ENCODE data around the gene MRI1.

The MRI1 gene

DNA sequence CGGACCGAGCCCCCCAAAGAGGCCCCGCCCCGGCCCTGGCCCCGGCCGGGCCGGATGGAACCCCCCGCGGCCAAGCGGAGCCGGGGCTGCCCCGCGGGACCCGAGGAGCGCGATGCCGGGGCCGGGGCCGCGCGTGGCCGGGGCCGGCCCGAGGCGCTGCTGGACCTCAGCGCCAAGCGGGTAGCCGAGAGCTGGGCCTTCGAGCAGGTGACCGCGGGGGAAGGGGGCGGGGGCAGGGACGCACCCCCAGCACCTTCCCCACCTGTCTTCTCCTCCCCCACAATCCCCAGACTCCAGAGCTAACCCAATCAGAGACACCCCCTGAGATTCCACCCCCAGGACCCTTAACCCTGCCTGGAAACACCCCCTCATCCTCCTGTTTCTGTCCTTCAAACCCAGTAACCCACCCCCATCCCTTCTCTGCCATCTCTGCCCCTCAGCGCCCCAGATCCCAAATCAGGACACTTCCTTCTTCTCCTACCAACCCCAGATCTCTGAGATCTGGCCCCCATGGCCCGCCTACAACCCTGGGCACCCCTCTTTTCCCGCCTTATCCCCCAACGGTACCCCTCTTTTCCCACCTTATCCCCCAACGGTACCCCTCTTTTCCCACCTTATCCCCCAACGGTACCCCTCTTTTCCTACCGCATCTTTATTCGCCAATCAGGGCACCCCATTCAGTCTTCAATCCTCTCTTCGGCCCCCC is 31.4 kb downstream of the MRI1 start:
- no peak for DNase-seq

DNA sequence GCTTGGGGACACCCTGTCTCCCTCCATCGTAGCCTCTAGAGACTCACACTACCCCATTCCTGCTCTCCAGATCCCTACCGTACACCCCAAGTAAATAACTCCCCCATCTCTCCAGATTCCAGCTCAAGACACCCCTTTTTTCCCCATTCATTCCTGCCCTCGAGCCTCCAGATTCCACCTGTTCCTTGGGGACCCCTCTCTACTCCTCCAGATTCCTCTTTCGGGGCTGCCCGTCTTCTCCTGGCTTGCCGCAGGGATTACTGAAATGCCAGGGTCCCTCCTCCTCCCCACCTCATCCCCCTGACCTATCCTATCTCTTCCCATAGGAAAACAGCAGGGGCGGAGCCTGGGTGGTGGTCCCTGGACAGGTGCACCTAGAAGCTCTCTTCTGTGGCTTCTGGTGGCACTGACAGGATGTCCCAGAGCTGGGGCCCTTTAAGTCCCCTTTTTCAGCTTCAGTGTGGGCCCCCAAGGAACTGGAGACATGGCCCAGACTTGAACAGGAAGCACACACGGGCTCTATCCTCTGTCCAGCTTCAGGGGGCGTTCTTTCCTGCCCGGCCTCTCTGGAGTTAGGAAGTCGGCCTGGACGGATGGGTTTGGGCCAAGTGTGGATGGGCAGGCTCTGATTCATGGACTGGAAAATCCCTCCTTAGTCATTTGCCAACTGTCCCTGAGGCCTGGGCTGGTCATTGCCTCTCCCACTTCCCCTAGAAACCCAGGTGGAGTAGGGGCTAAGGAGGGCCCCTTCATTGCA is 32.2 kb downstream of the MRI1 start:
- no peak for DNase-seq

DNA sequence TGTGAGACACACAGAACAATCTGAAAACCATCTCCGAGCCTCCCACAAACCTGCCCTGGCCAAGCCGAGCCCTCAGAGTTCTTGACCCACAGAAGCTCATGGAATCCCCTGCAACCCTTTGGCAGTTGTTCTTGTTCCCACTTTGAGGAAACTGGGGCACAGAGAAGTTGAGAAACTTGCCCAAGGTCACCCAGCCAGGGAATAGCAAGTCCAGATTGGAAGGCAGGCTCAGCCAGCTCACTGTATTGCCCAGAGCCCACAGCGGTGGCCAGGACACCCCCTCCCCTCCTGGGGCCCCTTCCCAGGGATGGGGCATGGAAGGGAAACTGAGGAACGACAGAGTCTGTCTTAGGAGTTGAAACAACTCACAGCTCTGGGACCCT is 32.7 kb downstream of the MRI1 start:
- no peak for DNase-seq

DNA sequence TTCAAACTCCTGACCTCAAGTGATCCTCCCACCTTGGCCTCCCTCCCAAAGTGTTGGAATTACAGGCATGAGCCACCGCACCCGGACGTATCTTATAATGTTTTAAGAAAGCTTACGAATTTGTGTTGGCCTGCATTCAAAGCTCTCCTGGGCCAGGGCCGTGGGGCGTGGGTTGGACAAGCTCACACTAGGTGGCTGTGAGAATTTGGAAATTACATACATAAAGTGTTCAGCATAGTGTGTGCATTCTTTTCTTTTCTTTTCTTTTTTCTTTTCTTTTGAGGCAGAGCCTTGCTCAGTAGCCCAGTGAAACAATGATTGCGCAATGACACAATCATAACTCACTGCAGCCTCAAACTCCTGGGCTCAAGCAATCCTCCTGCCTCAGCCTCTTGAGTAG is 33.5 kb downstream of the MRI1 start:
- DNase-seq = no peak

DNA sequence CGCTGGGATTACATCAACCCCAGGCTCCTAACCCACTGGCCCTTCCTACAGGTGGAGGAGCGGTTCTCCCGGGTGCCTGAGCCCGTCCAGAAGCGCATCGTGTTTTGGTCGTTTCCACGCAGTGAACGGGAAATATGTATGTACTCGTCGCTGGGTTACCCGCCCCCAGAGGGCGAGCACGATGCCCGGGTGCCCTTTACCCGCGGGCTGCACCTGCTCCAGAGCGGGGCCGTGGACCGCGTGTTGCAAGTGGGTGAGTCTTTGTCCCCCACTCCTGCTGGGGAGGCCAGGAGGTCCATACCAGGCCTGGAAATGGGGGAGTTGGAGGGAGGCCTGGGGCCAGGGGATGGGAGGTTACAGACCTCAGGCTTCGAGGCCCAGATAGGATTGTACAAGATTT is 35.3 kb downstream of the MRI1 start:
- no peak for DNase-seq

DNA sequence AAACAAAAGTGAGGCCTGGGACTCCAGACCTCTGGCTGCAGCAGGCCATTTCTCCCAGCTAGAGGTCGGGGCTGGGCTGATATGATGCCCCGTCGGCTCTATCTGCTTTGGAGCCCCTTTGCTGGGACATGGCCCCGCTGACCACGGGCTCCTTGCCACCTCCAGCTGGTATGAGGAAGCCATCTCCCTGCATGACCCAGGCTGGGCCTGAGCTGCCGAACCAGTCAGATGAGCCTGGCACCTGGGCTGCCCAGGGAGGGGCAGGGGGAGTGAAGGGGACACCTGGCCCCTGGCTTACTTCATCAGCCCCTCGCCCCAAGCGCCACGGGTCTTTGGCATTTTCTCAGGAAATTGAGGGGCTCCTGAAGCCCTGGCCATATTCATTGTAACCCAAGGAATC is 38.7 kb downstream of the MRI1 start:
- no peak for DNase-seq

DNA sequence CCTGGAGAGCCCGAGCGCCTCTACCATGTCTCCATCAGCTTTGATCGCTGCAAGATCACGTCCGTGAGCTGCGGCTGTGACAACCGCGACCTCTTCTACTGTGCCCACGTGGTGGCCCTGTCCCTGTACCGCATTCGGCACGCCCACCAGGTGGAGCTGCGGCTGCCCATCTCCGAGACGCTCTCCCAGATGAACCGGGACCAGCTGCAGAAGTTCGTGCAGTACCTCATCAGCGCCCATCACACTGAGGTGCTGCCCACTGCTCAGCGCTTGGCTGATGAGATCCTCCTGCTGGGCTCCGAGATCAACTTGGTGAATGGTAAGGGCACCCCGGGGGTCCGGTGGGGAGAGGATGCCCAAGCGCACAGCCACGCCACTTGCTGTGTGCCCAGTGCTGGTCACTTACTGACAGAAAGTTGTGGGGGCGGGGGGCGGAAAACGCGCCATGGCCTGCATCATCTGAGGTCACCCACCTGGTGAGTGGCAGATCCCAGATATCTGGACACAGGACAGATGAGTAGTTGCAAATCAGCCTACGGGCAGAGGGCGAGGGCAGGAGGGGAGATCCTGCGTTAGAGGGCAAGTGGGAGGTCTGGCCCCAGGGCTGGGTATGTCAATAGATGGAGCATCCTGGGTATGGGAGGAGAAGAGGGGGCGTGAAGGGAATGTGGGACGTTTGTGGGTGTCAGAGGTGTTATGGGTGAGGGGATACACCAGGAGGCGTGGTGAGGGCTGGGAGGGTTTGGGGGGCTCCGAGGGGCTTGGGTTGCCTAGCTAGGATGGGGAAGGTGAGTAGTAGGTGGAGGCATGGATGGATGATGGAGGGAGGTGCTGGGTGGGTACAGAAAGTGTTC is 40.7 kb downstream of the MRI1 start:
- DNase-seq = no peak

DNA sequence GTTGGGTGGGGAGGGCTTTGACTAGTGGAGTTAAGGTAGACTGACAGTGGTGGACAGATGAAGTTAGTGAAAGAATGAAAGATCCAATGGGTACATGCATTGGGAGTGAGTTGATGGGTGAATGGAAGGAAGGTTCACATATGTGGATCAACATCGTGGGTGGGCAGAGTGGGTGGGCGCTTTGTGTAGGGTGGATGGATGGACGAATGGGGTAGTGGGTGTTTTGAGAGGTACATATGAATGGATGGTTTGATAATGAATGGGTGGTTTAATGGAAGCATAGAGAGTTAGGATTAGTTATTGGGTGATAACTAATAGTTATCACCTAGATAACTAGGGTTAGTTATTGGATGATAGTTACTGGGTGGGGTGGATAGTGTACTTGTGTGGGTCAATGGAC is 42.4 kb downstream of the MRI1 start:
- no peak for DNase-seq

DNA sequence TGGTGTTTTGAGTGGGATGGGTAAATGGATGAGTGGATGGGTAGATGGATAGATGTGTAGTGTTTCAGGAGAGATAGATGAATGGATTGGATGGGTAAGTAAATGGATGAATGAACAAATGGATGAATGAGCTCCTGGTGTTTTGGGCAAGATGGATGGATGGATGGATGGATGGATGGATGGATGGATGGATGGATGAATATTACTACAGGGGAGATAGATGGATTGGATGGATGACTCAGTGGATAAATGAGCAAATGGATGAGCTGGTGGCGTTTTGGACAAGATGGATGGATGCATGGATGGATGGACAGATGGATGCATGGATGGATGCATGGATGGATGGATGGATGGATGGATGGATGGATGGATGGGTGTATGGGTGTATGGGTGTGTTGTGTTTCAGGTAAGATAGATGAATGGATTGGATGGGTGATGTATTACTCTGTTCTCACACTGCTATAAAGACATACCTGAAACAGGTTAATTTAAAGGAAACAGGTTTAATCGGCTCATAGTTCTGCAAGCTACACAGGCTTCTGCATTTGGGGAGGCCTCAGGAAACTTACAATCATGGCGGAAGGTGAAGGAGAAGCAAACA is 43.2 kb downstream of the MRI1 start:
- DNase-seq = no peak

DNA sequence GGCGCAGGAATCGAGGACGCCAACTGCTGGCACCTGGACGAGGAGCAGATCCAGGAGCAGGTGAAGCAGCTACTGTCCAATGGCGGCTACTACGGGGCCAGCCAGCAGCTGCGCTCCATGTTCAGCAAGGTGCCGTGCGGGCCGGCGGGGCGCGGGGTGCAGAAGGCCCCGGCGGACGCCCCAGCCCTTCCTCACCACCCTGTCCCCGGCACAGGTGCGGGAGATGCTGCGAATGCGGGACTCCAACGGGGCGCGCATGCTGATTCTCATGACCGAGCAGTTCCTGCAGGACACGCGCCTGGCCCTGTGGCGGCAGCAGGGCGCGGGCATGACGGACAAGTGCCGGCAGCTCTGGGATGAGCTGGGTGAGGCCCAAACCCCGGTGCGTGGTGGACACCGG is 44.5 kb downstream of the MRI1 start:
- no peak for DNase-seq

DNA sequence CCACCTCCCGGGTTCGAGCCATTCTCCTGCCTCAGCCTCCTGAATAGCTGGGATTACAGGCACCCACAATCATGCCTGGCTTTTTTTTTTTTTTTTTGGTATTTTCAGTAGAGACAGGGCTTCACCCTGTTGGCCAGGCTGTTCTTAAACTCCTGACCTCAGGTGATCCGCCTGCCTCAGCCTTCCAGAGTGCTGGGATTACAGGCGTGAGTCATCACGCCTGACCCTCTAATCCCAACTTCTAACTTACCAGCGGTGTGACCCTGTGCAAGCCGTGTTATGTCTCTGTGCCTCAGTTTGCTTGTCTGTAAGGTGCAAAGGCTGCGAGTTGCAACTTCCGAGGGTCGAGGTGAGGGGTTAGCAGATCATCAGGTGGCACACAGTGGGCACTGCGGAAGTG is 48.2 kb downstream of the MRI1 start:
- no peak for DNase-seq

DNA sequence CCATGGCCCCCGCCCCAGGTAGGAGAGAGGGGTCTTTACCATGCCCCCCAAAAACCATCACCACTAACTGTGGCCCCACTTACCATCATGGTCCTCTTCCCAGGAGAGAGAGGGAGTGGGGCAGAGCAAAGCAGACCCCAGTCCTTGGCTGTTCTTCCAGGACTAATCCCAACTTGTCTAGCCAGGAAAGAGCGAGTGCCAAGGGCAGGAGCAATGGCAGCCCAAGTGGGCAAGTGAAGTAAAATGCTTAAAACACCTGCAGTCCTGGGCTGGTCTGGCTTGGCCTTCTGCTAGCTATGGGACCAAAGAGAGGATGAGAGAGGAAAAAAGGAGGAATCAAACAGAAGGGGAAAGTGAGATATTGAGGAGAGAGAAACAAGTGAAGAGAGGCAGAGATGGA is 48.8 kb downstream of the MRI1 start:
- DNase-seq = no peak

DNA sequence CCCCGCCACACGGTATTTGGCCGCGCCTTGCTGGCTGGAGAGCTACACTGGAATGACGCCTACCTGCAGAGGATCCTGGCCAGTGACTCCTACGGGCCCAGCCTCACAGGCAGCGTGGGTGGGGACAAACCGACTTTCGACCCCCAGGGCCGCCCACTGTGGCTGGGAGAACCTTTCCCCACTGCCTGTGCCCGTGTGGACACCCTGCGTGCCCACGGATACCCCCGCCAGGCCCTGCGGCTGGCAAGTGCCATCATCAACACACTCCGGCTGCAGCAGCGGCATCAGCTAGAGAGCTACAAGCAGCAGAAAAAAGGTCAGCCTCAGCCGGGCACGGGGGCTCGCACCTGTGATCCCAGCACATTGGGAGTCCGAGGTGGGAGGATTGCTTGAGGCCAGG is 50.2 kb downstream of the MRI1 start:
- DNase-seq = no peak

DNA sequence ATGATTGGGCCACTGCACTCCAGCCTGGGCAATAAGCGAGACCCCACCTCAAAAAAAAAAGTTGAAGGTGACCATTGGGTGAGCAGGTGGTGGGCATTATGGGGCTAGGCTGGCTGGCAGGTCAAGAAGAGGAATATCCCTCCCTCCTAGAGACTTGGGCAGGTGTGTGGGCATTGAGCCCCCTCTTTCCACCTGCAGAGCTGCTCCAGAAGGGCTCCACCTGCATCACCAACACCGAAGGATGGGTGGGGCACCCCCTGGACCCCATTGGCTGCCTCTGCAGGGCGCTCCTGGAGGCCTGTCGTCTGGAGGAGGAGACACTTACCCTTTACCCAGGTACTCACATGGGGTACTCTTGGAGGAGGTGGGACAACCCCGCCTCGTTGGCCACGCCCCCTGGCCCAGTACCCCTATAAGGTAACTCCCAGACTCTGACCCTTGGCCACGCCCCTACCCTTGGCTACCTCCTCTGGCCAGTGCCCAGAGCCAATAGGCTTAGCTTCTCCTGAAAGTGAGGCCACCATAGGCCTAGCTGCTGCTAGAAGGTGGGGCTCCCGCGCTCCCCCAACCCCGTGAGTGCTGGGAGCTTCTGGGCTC is 52.8 kb downstream of the MRI1 start:
- DNase-seq = no peak

DNA sequence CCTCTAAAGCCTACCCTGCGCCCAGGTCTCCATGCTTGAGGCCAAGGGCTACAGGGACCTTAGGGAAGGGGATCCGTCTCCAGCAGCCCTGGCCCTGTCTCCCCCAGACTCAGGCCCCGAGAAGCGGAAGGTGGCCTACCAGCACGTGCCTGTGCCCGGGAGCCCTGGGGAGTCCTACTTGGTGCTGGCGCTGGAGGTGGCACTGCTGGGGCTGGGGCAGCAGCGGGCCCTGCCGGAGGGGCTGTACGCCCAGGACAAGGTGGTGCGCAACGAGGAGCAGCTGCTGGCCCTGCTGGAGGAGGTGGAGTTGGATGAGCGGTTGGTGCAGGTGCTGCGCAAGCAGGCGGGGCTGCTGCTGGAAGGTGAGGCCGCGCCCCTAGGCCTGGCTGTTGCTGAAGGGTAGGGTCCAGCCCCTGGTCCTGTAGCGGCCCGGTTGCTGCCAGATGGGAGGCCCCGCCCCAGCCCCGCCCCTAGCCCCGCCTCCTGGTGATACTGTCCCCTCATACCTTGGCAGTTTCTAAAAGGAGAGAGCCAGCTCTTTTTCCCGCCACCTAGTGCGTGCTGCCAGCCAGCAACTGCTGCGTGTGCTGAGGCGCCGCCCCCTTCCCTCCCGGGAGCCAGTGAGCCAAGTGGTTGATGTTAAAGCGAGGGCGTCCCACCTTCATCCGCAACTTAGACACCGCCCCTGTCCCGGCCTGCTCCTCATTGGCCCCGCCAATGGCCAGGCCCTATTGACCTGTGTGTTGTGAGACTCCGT is 53.5 kb downstream of the MRI1 start:
- DNase-seq = no peak

DNA sequence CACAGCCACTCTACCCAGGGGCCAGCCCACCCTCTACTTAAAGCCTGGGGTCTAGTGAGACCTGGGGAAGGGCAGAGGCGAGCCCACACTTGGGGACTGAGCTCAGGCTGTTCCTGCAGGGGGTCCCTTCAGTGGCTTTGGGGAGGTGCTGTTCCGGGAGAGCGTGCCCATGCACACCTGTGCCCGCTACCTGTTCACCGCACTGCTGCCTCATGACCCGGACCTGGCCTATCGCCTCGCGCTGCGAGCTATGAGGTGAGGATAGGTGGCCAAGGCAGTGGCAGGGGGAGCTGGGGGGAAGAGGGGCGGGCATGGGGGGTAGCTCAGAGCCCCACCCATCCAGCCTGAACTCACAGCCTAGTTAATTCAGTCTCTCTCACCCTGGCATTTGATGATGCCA is 54.9 kb downstream of the MRI1 start:
- no peak for DNase-seq

DNA sequence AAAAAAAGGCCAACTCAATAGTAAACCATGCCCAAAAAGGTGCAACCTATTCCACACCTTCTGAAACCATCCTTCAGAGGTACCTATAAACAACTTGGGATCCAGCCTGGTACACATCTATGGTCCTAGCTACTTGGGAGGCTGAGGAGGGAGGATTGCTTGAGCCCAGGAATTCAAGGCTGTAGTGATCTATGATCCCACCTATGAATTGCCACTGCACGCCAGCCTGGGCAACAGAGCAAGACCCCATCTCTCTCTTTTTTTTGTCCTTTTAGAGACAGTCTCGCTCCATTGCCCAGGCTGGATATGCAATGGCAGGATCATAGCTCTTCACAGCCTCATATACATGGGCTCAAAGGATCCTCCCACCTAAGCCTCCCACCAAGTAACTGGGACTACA is 57.0 kb downstream of the MRI1 start:
- no peak for DNase-seq

DNA sequence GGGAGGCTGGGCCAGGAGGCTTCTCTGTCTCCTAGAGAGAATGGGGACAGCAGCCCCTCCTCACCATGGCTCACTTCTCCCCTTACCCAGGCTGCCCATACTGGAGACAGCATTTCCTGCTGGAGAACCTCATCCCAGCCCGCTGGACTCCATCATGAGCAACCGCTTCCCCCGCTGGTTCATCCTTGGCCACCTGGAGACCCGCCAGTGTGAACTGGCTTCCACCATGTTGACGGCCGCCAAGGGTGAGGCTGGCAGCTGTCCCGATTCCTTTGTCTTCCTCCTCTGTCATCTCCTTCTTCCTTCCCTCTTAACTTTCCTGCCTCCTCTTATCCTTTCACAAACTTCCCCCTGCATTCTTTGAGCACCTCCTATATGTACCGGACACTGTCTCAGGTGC is 58.9 kb downstream of the MRI1 start:
- no peak for DNase-seq
